Measurements from ENCODE around the gene RBM47.

The RBM47 gene

DNA sequence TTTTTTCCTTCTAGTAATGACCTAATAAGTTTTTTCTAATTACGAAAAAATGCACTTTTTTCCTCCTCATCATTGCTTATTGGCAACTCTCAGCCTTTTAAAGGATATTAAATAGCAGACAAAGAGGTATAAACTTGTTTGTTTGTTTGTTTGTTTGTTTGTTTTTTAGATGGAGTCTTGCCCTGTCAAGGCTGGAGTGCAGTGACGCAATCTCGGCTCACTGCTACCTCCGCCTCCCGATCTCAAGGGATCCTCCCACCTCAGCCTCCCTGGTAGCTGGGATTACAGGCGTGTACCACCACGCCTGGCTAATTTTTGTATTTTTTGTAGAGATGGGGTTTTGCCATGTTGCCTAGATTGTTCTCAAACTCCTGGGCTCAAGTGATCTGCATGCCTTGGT, 6.0 kb downstream of the RBM47 start:
- no peak for DNase-seq

DNA sequence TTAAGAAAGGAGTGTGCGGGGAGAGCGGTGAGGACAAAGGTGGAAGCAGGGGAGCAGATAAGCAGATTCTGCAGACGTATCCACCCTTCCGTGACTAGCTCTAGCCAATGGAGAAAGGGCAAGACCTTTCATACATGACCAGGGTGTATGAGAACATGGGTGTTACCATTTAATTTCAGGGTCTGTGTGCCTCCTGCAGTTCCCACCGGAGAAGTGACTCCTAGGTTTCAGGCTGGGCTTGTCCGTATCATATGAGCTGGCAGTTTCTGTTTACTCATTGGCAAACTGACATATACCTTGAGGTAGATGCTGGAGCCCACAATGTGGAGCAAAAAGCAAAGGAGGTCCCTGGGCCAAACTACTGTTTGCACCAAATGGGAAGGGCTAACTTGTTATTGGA, 6.8 kb downstream of the RBM47 start:
- no peak for DNase-seq

DNA sequence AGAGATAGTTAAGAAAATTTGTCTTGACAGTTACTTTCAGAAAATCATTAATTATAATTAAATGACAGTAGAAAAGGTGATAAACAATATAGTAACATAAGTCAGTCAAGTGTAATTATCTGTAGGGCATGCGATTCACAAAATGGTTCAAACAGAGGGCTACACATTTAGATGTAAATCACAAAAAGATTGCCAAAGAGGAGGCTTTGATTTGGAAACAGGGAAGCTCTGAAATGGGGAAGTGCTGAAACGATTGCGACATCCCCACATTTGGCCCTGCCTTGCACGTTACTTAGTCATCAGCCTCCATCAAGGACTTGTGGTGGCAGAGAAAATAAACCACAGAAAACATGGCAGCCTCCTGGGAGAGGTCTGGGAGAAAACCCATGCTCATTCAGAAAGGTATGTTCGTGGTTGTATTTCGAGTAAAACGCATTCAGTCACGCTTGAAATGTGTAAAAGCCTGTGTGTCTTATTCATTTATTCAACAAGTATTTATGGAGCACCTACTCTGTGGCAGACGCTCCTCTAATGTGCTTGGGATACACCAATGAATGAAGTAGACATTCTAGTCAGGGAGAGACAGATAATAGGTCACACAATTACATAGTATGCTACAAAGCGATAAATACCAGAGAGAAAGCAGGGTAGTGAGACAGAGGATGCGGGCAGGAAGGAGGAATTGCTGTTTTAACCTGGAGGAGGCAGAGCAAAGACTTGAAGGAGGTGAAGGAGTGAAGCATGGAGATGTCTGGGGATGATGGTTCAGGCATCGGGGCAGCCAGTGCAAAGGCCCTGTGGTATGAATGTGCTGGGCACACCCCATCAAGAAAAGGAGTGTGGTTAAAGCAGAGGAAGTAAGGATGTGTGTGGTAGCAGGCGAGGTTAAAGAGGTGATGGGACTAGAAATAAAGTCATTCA, 7.8 kb downstream of the RBM47 start:
- peak; percentile 95 to 99 (median 96) for DNase-seq

DNA sequence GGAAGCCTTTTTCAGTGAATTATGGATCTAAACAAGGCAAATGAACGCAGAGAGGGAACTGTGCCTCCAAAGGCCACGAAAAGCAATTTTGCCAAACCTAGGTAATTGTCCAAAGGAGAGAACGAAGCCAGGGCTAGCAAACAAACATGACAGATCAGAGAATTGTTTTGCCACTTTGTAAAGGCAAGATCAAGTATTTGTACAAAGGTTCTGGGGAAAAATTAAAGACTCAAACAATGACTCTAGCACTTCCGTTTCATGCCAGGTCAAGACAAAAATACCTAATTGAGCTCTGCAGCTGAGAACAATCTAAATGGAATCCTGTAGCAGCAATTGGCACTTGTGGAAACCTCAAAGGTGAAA, 8.5 kb downstream of the RBM47 start:
- no peak for DNase-seq

DNA sequence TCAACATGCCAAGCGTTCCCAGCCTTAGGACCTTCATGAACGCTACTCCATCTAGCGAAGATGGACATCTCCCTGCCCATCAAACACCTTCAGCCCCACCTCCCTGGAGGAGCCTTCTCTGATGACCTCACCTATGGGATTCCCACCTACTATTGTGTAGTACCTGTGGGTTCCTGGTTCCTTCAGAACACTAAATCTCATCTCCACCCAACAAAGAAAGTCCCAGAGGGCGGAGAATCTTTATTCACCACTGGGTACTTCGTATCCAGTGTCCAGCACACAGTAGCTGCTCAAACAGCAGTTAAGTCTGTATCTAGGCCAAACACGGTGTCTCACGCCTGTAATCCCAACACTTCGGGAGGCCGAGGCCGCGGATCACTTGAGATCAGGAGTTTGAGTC, 10.1 kb downstream of the RBM47 start:
- no peak for DNase-seq

DNA sequence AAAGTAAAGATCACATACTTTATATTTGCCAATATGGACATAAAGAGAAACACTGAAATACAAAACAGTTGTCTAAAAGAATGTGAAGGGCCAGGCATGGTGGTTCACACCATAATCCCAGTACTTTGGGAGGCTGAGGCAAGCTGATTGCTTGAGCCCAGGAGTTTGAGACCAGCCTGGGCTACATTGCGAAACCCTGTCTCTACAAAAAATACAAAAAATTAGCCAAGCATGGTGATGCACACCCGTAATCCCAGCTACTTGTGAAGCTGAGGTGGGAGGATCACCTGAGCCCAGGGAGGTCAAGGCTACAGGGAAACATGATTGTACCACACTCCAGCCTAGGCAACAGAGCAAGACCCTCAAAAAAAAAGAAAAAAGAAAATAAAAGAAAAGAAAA, 11.8 kb downstream of the RBM47 start:
- peak in 2 of 4 experiments; percentile 18 to 37 for DNase-seq

DNA sequence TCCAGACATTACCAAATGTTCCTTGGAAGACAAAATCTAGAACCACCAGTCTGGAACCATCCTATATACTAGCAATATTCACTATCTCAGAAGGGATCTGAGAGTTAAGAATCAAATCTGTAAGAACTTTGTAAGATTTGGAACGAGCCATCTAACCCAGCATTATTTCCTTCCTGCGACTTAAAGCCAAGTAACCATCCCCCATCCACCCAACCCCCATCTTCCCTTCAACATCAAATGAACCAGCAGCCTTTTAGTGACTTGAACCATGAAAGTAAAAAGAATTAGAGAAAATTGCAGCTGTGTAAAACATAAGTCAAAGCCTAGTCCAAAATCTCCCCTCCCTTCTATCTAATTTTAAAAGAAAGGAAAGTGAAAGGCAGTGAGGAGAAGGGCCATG, 15.6 kb downstream of the RBM47 start:
- no peak for DNase-seq

DNA sequence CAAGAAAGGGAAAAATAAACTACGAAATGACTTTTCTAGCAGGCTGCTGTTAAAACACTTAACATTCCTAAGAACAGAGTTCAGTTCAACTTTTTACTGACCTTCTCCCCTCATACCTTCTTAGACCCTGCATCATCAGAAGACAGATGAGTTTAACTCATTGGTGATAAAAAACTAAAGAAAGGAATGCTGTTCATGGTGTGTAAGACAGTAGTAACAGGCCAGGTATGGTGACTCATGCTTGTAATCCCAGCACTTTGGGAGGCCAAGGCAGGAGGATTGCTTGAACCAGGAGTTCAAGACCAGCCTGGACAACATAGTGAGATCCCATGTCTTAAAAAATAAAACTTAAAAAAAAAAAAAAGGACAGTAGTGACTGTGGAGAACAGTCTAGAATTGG, 16.2 kb downstream of the RBM47 start:
- no peak for DNase-seq

DNA sequence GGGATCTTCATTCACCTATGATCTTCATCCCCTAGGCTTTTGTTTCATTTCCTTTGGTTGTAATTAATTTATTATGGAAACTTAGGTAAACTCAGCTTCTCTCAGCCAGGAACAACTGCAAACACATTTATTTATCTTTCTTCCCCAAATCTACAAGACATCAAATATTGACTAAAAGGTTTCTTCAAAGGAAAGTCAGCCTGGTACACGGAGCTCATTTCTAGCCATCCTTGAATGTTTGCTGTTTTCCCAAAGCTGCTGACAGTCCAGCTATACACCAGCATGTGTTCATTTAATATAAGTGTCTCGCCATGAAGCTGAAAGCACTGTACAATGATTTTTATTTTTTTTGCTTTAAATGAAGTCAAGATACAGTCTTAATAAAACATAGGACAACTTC, 16.8 kb downstream of the RBM47 start:
- DNase-seq = no peak

DNA sequence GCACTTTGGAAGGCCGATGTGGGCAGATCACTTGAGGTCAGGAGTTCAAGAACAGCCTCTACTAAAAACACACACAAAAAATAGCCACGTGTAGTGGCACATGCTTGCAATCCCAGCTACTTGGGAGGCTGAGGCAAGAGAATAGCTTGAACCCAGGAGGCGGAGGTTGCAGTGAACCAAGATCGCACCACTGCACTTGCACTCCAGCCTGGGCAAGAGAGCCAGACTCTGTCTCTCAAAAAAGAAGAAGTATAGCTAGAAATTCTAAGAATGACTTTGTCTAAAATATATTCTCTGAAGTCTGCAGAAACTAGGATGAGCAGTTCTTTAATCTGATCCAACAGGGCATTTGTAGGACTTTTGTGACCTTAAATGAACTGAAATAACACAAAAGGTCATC, 17.4 kb downstream of the RBM47 start:
- peak in 3 of 4 experiments; percentile 32 to 56 (median 37) for DNase-seq

DNA sequence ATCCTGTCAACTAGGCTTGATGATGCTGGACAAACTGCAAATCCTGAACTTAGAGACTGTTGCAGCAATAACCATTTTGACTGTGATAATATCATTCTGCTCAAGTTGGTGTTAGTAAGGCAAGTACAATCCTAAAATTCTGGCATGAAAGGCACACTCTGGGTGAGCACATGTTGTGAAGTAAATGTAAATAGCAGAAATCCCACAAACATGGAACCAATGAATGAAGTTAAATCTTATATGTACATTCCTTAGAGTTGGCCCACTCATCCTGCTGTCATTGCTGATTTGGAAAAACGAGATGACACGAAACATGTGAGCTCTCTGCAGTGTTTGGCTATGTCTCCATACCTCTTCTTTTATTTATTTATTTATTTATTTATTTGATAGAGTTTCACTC, 21.0 kb downstream of the RBM47 start:
- DNase-seq = peak in 2 of 4 experiments; percentile 24 to 50

DNA sequence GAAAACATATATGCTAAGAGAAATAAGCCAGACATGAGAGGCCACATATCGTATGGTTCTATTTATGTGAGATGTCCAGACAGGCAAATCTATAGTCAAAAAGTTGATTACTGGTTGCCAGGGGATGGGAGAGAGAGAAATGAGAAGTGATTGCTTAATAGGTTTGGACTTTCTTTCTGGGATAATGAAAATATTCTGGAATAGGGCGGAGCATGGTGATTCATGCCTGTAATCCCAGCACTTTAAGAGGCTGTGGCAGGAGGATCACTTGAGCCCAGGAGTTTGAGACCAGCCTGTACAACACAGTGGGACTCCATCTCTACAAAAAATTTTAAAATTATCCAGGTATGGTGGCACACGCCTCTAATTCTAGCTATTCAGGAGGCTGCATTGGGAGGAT, 22.4 kb downstream of the RBM47 start:
- DNase-seq = peak in 2 of 4 experiments; percentile 56 to 69

DNA sequence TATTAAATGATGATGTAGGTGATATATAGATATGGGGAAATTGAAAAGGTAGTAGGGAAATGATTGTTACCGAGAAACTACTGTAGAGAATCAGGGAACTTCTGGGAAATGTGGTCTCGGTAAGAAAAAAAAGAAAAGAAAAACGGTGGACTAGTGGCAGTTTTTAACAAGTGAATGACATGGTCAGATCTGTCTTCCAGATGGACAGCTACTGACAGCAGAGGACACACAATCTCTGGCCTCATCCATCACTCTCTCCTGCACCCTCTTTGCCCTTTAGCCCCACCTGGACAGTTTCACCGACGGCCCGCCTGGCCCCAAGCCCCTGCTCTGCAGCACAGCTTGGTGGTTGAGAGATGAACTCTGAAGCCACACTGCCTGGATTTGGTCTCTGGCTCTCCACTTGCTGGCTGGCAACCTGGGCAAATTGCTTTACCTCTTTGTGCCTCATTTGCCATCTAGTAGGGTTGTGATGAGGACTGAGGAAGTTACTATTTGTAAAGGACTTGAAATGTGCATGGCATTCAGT, 23.4 kb downstream of the RBM47 start:
- DNase-seq = no peak

DNA sequence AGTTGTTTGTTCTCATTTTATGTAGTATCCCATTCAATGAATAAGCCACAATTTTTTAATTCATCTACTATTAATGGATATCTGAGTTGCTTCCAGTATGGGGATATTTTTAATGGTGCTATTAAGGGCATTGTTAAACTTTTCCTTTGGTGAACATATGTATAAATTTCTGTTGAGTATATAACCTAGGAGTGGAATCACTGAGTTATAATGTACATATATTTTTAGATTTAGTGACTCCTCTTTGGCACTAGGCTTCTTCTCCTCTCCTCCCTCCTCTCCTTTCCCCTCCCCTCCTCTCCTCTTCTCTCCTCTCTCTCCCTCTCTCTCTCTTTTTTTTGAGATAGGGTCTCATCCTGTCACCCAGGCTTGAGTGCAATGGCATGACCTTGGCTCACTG, 26.4 kb downstream of the RBM47 start:
- DNase-seq = no peak

DNA sequence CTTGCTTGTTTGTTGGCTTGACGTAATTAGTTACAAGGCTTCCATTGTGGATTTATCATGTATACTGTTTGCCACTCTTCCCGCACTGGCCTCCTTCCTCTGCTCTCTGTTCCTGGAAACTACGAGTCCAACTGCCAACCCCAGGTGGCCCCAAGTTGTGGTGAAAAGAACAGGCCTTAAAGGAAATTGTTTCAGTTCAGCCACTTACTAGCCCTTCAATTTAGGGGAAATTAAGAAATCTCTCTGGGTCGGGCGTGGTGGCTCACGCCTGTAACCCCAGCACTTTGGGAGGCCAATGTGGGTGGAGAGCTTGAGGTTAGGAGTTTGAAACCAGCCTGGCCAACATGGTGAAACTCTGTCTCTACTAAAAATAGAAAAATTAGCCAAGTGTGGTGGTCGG, 28.0 kb downstream of the RBM47 start:
- peak; percentile 51 to 73 (median 68) for DNase-seq

DNA sequence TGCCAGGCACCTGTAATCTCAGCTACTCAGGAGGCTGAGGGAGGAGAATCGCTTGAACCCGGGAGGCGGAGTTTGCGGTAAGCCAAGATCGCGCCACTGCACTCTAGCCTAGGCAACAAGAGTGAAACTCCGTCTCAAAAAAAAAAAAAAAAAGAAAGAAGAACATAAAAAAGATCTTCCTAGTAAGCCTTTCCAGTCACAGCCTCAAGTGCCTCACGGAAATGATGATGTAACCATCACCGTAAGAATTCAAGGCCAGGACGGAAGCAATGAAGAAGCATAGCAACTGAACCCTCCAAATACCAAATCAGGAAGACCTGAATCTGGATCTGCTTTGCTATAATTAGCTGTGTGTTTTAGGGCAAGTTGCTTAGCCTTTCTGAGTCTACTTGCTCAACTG, 28.8 kb downstream of the RBM47 start:
- DNase-seq = peak; percentile 83 to 97 (median 90)

DNA sequence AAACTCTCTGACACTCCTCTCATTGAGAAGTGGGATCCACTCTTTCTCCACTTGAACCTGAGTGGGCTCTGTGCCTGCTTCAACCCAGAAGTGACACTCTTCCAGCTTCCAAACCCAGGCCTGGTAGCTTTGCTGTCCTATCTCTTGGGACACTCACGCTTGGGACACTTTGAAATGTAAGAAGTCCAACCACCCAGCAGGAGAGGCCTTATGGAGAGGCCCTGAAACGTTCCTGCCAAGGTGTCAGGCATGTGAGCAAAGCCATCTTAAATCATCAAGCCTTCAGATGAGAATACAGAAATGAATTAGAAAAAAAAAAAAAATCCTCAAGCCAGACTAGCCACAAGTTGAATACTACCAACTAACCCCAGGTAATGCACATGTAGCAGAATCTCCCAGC, 30.2 kb downstream of the RBM47 start:
- DNase-seq = no peak

DNA sequence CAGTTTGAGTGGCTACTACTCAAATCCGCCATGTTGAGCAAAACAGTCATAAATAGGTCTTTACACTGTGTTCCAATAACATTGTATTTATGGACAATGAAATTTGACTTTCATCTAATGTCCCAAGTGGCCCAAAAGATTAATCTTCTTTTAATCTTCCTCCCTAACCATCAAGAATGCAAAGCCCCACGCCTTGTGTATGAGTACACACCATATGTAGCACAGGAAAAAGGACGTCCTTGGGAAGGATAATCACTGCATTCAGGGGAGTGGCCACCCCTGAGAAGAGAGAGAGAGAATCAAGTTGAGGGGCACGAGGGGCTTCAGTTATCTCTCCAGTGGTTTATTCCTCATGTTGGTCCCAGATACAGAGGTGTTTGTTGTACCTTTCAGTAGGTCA, 33.1 kb downstream of the RBM47 start:
- DNase-seq = no peak

DNA sequence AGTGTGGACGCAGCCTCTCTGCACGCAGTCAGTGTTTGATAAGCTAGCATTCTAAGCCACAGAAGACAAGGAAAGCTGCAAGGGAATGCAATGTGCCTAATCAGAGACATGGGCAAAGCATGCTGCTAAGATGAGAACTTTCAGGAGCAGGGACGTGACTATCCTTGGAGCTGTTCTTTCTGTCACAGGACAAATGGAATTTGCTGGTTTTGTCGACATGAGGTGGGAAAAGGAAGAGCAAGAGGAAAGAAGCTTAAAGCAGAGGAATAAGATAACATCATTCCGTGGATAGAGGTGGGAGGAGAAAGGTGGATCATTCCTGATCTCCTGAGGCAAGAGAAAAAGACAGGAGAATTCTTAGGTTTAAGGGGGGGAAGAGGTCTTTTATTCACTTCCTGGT, 33.7 kb downstream of the RBM47 start:
- DNase-seq = no peak

DNA sequence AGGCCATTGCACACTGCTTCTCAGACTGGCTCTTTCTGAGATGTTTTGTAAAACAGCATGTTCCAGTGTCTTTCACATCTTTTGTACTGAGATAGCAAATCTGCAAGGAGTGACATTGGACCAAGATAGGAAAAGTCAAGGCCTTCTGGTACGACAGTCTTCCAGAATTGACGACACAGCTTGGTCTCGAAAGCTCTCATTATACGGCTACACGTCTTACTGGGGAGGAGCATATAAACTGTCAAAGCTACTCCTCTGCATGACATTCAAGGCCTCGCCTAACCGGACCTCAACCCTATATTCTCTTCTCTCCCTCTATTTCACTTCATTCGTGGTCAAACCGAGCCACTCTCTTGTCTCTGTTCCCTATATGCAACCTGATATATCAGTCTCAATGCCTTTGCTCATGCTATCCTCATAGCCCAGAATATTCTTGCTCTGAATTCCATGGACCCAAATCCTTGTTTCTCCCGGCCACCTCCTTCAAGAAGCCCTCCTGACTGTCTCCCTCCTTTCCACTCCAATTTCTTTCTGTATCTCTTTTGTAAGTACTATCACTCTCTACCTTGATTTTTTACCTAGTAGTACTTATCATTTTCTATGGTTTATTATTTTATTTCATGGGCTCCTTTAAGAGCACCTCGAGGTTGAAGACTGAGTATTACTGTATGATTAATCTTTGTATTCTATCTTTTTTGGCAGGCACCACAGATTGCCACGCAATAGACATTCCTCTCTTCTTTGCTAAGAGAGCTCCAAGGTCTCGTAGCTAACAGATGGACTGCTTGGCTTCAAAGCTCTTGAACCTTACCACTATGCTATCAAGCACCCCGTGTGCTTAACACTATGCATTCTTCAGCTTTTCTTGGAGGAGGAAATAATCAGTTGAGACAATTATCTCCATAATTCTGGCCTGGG, 35.1 kb downstream of the RBM47 start:
- no peak for DNase-seq

DNA sequence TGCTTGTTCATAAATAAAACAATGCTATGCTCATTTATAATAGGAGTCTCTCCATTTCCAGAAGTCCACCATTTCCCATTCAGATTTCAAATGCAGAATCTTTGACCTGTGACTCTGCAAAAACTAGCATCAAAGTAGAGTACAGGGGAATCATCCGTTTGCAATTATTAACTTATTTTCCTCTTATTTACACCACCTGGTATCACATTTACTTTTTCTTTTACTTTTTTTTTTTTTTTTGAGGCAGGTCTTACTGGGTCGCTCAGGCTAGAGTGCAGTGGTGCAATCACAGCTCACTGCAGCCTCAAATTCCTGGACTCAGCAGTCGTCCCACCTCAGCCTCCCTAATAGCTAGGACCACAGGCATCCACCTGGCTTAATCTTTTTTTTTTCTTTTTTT, 37.6 kb downstream of the RBM47 start:
- DNase-seq = no peak

DNA sequence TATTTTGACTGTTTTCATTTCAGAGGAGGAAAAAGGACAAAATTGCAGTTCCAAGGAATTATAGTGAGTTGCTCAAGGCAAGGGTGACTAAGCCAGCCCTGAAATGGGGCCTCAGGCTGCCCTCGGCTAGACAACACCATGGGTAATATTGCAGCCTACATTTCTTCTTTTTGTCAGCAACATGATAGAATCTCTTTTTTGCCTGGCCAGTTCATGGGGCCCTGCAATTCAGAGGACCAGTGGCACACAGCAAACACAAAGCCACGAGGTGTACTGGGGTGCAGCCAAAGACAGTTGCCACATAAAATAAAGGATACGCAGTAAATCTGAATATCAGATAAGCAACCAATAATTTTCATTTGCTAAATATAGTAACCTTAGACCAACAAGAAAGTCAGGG, 41.8 kb downstream of the RBM47 start:
- DNase-seq = peak; percentile 78 to 90 (median 88)

DNA sequence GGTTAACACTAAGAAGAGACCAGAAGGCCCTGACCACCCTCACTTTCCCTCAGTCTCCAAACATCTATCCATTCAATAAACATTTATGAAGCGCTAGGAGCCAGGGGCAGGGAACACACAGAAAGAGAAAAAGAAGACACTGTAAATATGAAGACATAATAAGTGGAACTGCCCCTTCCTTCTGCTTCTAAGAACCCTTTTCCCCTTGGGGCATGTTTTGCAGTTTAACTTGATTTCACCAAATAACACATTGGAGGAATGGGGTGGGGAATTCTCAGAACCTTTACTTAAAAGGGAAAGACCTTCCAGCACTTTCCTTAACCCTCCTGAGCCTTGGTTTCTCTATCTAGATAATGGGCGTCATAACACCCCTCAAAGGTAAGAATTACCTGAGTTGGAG, 42.3 kb downstream of the RBM47 start:
- DNase-seq = no peak
